KMS-11 (cell line): ENCODE measurements around the gene MAF.

ENCODE experiments used
- H2AFZ ChIP-seq: fragments of 200-600 bp; sonication (generic); 2 replicates; pipeline ENCODE4 v1.6.1; 2016; ENCODE audit warnings: antibody characterized with exemption, mixed run types, low read depth
- H3K27ac ChIP-seq: fragments of 200-600 bp; sonication (generic); 2 replicates; pipeline ENCODE4 v1.6.1; 2016; ENCODE audit warnings: mild to moderate bottlenecking, mixed run types
- H3K27me3 ChIP-seq: fragments of 200-600 bp; sonication (generic); 2 replicates; pipeline ENCODE4 v1.6.1; 2017; ENCODE audit warnings: mild to moderate bottlenecking, low read depth, mixed run types, moderate library complexity; ENCODE audit not compliant: insufficient read depth
- H3K36me3 ChIP-seq: fragments of 200-600 bp; sonication (generic); 2 replicates; pipeline ENCODE4 v1.6.1; 2017; ENCODE audit warnings: mild to moderate bottlenecking, mixed run types; ENCODE audit not compliant: insufficient read depth
- H3K4me1 ChIP-seq: fragments of 200-600 bp; sonication (generic); 2 replicates; pipeline ENCODE4 v1.6.1; 2016; ENCODE audit warnings: mild to moderate bottlenecking, low read depth, mixed run types; ENCODE audit not compliant: poor library complexity, severe bottlenecking
- H3K4me2 ChIP-seq: fragments of 200-600 bp; sonication (generic); 2 replicates; pipeline ENCODE4 v1.7.0; 2016; ENCODE audit warnings: mild to moderate bottlenecking, mixed run types
- H3K4me3 ChIP-seq: fragments of 200-600 bp; sonication (generic); IDR thresholded peaks from 2 replicates; pipeline ENCODE4 v1.6.1; 2017; ENCODE audit warnings: low read depth, low read length, mixed read lengths; ENCODE audit not compliant: insufficient read depth
- H3K79me2 ChIP-seq: fragments of 200-600 bp; sonication (generic); 2 replicates; pipeline ENCODE4 v1.6.1; 2016; ENCODE audit warnings: low read depth, mixed run types; ENCODE audit not compliant: insufficient read depth
- H3K9ac ChIP-seq: fragments of 200-600 bp; sonication (generic); 2 replicates; pipeline ENCODE4 v1.6.1; 2016; ENCODE audit warnings: mild to moderate bottlenecking, mixed run types
- H4K20me1 ChIP-seq: fragments of 200-600 bp; sonication (generic); 2 replicates; pipeline ENCODE4 v1.6.1; 2016; ENCODE audit warnings: mild to moderate bottlenecking, mixed run types; ENCODE audit not compliant: insufficient read depth
- CTCF ChIP-seq: fragments of 200-600 bp; sonication (generic); conservative IDR thresholded peaks from 2 replicates; pipeline ENCODE4 v1.6.1; 2017; ENCODE audit warnings: low read depth, mild to moderate bottlenecking, antibody characterized with exemption, low read length, moderate library complexity, mixed read lengths

The MAF gene

GRCh38 chr16:79554912-79555311 is 45.6 kb downstream of the MAF start:
- Histone ChIP-seq H3K4me2 (no peak overlapping the region), H3K79me2 (no peaks in the 10 kb centered on the region), H3K36me3 (no peaks in the 10 kb centered on the region), H3K27me3 (no peaks in the 10 kb centered on the region), H3K4me1 (no peaks in the 10 kb centered on the region), H3K9ac (no peak overlapping the region), H2AFZ (no peak overlapping the region), H4K20me1 (no peaks in the 10 kb centered on the region), H3K4me3 (no peak overlapping the region), H3K27ac (no peak overlapping the region)
- no peak for TF ChIP-seq CTCF

- H2AFZ ChIP-seq: no peak overlapping the region
- H3K27me3 ChIP-seq: no peaks in the 10 kb centered on the region
- H3K4me1 ChIP-seq: no peaks in the 10 kb centered on the region
- no peaks in the 10 kb centered on the region for H3K79me2 ChIP-seq
- TF ChIP-seq CTCF: no peak
- H3K4me2 ChIP-seq: no peak overlapping the region
- H3K9ac ChIP-seq: no peak overlapping the region
- H3K36me3 ChIP-seq: no peaks in the 10 kb centered on the region
- H3K27ac ChIP-seq: no peak overlapping the region
- H3K4me3 ChIP-seq: no peak overlapping the region
- no peaks in the 10 kb centered on the region for H4K20me1 ChIP-seq
Measured at GRCh38 chr16:79550373-79550772, 50.2 kb downstream of the MAF start.

- no peak overlapping the region for H3K4me3 ChIP-seq
- TF ChIP-seq CTCF: no peak
- no peaks in the 10 kb centered on the region for H4K20me1 ChIP-seq
- no peak overlapping the region for H3K4me2 ChIP-seq
- H3K27me3 ChIP-seq: no peaks in the 10 kb centered on the region
- no peak overlapping the region for H3K9ac ChIP-seq
- H3K4me1 ChIP-seq: no peaks in the 10 kb centered on the region
- H3K27ac ChIP-seq: no peak overlapping the region
- H3K36me3 ChIP-seq: no peaks in the 10 kb centered on the region
- no peaks in the 10 kb centered on the region for H3K79me2 ChIP-seq
- H2AFZ ChIP-seq: no peak overlapping the region
Measured at GRCh38 chr16:79547085-79547484, 53.5 kb downstream of the MAF start.
